EL (cell line): ENCODE data around the gene ADAMTSL3.
A peak's percentile ranks its signal among the peaks of the same experiment; 100 is the strongest.
"Not testable (repeated sequence)": the region's sequence is repeated elsewhere in the genome, so short reads cannot be mapped to it uniquely, and the experiment has no call there.

Source experiments
- DNase-seq: peaks from one replicate; pipeline ENCODE4 v3.0.0-alpha.2; 2016

ADAMTSL3 gene

DNA sequence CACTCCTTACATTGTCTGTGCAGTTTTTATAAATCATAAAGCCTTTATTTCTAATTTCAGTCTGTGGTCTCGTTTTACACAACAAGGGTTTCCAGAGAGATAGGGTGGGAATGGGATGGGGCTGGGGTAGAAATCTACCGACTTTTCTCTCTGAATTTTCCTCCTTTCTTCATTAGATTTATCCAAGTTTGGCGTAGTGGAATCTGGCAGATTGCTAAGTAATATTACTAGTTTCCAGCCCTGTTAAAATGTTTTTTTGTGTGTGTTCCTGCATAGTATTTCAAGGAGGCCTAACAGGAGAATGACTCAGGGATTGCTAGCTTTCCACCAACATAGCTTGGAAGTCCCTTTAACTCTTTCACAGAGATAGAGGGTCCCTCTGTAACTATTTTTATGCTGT, 396.2 kb downstream of the ADAMTSL3 start:
- no peak for DNase-seq

DNA sequence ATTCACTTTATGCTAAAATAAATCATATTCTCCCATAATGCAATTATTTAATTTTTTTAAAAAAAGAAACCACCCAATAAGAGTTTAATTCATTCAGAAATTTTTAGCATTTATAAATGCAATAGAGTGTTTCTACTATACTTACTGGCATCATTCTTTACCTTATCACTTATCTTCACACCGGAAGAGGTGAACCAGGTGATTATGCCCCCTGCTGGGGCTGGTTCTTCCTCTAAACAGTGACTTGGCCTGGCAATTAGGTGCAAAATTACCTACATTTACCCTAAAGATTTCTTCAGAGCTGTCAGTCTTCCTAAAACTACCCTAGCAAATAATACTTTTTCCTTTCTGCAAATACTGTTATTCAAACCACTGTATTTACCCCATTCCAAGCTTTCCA, 397.2 kb downstream of the ADAMTSL3 start:
- DNase-seq = not testable (repeated sequence)

DNA sequence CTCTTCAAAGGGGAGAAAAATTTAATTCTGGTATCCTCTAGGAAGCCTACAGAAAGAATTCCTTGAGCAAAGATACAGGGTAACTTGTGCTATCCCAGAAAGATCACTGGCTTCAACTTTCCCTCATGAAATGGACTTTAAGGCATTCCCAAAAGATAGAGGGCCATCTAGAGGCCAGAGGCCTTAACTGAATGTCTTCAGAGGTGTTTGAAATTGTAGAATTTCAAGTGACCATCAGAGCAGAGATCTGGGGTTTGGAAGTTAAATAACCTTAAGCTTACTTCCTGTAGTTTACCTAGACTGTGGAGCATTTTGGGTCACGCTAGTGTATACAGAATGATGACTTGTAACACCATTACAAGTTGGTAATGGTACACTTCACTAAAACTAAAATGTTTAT, 400.6 kb downstream of the ADAMTSL3 start:
- DNase-seq = not testable (repeated sequence)

DNA sequence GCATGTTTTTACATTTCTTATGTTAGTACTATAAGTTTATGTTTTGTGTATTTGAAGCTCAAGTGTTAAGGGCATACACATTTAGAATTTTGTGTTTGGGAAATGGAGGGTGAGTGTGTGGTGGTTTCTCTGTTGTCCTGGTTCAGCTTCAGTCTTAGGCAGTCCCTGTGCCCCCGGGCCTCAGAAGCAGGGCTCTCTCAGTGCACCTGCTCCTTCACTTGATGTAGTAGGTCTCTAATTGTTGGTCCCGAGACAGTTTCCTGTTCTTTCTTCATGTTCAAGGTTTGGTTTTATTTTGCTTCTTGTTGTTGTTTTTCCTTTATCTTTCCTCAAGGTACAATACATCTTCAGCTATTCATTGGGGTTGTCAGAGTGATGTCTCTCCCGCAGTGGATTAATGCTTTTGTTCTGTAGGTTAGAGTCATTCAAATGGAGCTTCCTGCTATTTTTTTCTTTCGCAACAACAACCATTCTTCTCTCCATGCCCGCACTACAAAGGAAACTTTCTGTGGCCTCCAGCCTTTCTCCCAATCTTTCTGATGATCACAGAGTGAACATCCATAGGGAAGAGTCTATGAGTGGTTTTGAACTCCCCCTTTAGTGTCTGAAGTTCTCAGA, 403.9 kb downstream of the ADAMTSL3 start:
- no peak for DNase-seq

DNA sequence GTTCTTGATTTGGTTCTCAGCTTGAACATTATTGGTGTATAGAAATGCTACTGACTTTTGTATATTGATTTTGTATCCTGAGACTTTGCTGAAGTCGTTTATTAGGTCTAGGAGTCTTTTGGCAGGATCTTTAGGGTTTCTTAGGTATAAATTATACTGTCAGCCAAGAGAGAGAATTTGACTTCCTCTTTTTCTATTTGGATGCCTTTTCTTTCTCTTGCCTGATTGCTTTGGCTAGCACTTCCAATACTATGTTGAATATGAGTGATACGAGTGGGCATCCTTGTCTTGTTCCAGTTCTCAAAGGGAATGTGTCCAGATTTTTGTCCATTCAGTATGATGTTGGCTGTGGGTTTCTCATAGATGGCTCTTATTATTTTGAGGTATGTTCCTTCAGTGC, 409.8 kb downstream of the ADAMTSL3 start:
- not testable (repeated sequence) for DNase-seq

DNA sequence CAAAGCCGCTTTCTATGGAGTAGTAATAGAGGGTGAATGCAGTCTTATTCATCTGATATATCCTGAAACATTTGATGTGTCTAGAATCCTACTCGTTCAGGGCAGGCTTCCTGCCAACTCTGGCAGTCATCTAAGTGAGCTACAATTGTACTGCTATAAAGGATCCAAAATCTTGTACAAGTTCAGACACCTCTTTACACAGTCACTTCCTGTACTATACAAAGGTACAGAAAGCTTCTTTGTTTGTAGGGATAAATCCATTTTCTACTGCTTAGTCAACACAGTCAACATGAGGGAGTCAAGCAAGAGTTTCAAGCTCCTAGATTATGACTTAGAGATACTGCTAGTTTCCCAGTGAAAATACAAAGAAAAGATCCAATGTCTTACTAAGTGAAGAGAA, 414.8 kb downstream of the ADAMTSL3 start:
- not testable (repeated sequence) for DNase-seq

DNA sequence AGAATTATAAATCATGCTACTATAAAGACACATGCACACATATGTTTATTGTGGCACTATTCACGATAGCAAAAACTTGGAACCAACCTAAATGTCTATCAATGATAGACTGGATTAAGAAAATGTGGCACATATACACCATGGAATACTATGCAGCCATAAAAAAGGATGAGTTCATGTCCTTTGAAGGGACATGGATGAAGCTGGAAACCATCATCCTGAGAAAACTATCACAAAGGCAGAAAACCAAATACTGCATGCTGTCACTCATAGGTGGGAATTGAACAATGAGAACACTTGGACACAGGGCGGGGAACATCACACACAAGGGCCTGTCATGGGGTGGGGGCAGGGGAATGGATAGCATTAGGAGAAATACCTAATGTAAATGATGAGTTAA, 424.1 kb downstream of the ADAMTSL3 start:
- DNase-seq = not testable (repeated sequence)

DNA sequence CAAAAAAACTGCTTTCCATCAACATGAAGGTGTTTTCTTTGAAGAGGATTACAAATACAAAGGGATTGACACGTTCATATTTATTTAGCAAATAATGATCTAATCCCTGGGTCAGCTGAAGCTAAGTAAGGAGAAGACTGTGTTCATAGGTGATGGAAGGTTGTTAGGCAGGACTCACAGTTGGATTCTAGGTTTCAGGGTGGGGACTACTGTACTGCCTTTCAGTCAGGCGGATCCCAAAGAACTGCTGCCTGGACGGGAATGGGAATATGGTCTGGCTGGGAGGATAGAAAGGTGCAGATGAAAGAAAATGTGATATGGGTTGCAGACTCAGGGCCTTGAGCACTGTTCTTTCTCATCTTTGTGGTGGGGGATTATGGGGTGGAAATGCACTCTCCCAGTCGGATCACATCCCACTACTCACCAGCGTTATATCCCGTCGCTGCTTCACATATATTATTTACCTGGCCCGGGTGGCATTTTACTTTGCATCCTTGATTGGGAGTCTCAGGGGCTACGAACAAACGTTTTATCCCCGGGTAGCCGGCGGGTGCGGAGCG, 425.5 kb downstream of the ADAMTSL3 start:
- not testable (repeated sequence) for DNase-seq

DNA sequence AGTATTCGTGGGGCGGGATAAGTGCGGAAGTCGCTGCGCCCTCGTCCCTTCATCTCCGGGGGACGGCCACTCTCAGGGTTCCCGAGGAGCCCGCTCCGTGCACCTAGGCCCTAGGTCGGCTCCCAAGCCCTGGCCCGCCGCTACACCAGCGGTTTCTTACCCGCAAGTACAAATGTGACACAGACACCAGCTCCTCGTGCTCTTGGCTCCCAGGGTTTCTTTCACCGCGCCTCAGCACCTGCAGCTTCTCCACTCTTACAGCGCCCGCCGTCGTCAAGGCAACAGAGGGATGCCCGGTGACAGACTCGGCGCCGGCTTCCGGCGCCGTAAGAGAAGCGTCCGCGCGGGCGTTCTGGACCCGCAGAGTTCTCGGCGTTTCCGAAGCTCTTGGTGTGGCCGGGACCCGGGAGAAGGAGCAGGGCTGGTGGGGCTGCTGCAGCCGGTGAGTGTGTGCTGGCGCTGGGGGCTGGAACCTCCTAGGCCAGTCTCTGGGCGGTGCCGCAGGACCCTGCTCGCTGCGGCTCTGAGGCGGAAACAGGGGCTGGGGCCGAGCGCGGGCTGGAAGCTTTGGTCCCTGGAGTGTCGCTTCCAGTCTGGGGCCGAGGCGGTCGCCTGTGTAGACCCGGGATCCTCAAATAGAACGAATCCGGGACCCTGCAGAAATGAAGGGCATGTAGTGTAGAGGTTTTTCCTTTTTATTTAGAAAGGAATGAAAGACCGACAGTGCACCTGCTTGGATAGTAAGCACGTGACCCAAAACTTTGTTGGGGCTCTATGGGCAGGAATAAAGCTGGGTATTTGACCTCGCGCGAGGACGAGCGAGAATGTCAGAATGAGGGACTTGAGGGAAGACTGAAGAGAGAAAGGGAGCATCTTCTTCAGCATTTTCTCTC, 426.2 kb downstream of the ADAMTSL3 start:
- DNase-seq = peak; percentile 6

DNA sequence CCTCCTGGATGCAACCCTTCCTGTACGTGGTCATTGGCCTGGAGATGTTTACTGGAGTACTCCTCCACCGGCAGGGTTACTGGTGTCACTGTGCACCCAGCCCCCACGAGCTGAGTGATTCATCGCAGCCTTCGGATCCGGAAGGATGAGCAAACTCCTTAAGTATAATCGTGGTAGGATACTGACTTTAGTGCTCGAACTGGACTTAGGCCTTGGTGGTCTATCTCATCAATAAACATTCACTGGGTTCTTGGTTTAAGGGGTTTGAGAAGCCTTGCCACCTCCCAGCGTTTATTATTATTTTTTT, 426.8 kb downstream of the ADAMTSL3 start:
- peak; percentile 50 for DNase-seq

DNA sequence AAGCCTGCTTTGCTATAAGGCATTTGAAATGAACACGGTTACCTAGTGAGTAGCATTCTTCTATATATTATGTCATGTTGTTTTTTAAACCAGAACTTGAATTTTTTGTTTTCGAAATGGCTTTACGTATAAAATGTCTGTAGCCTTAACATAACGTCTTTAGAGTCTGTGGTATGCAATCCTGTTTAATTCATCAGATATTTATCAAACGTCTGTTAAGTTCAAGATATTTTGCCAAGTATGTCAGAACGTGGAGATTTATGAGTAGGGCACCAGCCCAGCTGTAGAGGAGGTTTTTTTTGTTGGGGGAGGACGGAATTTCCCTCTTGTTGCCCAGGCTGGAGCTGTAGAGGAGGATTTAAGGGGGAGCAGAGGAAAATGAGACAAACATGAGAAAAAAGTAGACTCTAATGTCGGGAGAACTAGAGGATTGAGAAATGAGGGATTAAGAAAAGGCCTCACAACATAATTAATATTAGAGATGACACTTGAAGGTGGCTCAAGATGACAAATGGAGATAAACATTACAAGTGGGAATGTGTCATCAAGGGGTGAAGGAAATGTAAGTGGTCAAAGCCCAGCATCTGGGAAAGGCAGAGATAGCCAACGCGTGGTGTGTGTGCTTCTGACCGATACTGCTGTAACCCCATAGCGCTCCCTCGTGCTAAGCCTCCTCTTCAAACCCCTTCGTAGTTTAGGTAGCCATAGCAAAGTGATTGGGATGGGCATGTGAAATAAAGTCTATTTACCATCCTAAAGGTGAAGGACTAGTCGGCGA, 427.7 kb downstream of the ADAMTSL3 start:
- DNase-seq = no peak

DNA sequence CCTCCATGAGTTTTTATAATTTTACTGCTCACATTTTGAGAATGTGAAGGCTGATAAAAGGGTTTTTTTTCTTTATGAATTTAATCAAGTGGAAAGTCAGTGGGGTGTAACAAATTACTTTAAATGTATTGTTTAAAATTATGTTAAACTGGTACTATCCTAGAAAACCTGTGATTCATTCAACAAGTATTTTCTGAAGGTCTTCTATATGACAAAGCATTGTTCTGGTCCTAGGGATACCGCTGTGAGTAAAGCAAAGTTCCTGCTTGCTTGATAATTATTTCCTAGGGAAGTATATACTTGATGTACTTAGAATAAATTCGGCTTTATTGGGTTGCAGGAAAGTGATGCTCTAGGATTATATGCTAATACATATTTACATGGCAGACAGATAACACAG, 428.8 kb downstream of the ADAMTSL3 start:
- peak; percentile 6 for DNase-seq

DNA sequence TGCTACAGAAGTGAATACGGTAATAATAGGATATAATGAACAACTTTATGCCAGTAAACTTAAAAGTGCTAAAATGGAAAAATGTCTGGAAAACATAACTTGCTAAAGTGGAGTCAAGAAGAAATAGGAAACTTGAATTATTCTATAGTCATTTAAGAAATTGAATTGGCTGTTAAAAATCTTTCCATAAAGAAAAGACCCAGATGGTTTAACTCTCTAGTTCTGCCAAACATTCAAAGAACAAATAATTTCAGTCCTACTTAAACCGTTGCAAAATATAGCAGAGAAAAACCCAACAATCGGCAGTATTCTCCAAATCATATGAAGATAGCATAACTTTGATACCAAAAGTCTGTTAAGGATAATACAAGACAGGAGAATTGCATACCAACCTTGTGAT, 432.1 kb downstream of the ADAMTSL3 start:
- DNase-seq = not testable (repeated sequence)
